HG03520 (cell line): ENCODE data around the gene CPNE6.

Source experiments
- ATAC-seq: cut with Tn5 transposase; IDR thresholded peaks from one replicate; pipeline ENCODE4 v1.9.1; 2021; ENCODE audit warnings: mild to moderate bottlenecking, moderate library complexity; ENCODE audit not compliant: unreplicated experiment

The CPNE6 gene

GRCh38 chr14:24126939-24127338, 55.6 kb downstream of the CPNE6 start:
- ATAC-seq, result no peak

GRCh38 chr14:24127673-24128072, 56.3 kb downstream of the CPNE6 start:
- no peak for ATAC-seq
